ENCODE measurements around the gene DBNDD2. TPM values are rescaled to one million over a fixed set of nuclear protein-coding genes. Genes with fewer than 3 reads are reported as not detected.

The DBNDD2 gene
- total RNA-seq, 1 donor from 2014 or later = 37.7 TPM

DNA sequence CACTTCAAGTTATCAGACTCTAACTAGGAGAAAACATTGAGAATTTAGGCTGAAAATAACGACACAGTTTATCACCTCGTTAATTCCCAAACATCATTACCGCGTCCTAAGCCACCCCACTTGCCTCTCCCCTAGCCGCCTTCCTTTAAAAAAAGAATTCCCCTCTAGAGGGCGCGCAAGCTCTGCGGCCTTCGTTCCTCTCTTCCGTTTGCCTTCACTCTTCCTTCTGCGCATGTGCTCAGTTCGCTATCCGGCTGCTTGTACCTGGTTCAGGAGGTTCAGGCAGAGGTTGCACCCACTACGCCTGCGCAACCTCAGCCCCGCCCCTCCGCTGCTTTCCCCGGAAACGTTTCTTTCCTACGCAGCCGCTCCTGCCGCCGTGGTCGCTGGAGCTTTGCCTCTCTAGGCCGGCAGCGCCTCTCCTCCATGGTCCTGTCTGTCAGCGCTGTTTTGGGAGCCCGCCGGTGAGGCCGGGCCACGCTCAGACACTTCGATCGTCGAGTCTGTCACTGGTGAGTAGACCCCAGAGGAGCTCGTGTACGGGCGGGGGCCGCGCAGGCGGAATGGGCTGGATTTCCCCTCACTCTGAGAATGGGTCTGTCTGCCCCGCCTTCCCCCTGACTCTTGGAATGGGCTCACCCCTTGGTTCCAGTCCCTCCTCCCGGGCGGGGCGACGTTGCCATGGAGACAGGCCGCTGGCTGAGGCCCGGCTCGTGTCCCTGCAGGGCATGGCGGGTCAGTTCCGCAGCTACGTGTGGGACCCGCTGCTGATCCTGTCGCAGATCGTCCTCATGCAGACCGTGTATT is 45.1 kb upstream of the DBNDD2 start, which contains the start of gene SYS1:
Gene SYS1 (plus strand): TSS at position 353 of the 807 bp plus-strand sequence. CDS start 376 bp downstream, at position 729.
- peak within 1 kb of the TSS; percentile 98 for H3K4me3 Mint-ChIP-seq (ENCODE audit: unreplicated experiment)
- H3K4me1 Mint-ChIP-seq (ENCODE audit: unreplicated experiment) = peaks cover 46% of the 10 kb centered on the region
- TF ChIP-seq, protein P1, sequence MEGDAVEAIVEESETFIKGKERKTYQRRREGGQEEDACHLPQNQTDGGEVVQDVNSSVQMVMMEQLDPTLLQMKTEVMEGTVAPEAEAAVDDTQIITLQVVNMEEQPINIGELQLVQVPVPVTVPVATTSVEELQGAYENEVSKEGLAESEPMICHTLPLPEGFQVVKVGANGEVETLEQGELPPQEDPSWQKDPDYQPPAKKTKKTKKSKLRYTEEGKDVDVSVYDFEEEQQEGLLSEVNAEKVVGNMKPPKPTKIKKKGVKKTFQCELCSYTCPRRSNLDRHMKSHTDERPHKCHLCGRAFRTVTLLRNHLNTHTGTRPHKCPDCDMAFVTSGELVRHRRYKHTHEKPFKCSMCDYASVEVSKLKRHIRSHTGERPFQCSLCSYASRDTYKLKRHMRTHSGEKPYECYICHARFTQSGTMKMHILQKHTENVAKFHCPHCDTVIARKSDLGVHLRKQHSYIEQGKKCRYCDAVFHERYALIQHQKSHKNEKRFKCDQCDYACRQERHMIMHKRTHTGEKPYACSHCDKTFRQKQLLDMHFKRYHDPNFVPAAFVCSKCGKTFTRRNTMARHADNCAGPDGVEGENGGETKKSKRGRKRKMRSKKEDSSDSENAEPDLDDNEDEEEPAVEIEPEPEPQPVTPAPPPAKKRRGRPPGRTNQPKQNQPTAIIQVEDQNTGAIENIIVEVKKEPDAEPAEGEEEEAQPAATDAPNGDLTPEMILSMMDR (IDR thresholded peaks at IDR 0.05) = peak; percentile 92
- DNase-seq (ENCODE audit: extremely low spot score, unreplicated experiment) = peak; percentile 99
- no peaks in the 10 kb centered on the region for H3K9me3 Mint-ChIP-seq (ENCODE audit: unreplicated experiment)
- peaks cover 12% of the 10 kb centered on the region for H3K36me3 Mint-ChIP-seq (ENCODE audit: unreplicated experiment)
- peak within 1 kb of the TSS; percentile 100 for H3K27ac Mint-ChIP-seq (ENCODE audit: unreplicated experiment)
- no peaks in the 10 kb centered on the region for H3K27me3 Mint-ChIP-seq (ENCODE audit: unreplicated experiment)

DNA sequence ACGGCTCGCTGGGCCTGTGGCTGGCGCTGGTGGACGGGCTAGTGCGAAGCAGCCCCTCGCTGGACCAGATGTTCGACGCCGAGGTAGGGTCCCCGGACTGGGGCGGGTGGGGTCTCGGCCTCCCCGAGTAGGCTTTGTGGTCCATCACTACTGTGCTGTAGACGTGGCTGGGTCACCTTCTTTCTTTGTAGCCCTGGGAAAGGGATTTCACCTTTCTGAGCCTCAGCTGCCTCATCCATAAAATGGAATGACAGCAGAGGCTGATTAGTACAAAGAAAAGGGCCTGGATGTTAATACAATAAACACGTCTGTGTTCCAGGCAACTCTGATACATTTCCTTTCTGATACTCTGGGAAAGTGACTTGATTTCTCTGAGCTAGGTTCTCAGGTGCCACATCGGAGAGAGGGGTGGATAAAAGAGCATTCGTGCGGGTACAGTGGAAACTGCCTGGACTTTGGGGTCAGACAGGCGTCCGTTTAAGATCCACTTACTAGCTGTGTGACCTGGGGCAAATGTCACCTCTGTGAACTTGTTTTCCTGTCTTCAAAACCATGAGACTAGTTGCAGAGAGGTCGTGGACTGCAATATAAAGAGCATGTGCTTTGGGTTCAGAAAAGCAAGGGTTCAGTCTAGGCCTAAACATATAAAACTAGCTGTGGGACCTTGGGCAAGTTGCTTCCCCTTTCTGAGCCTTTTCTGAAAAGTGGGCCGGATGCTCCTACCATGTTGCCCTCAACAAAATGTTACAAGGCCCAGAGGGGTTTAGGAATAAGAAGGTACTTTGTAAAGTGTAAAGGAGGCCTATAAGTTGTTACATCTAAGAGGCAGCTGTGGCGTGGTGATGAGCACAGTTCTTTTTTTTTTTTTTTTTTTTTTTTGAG is 44.2 kb upstream of the DBNDD2 start:
- peaks cover 18% of the 10 kb centered on the region for H3K36me3 Mint-ChIP-seq (ENCODE audit: unreplicated experiment)
- DNase-seq (ENCODE audit: extremely low spot score, unreplicated experiment) = no peak
- TF ChIP-seq, protein P1 (IDR thresholded peaks at IDR 0.05) = no peak
- no peaks in the 10 kb centered on the region for H3K27me3 Mint-ChIP-seq (ENCODE audit: unreplicated experiment)
- H3K9me3 Mint-ChIP-seq (ENCODE audit: unreplicated experiment) = no peaks in the 10 kb centered on the region
- peaks cover 37% of the 10 kb centered on the region for H3K4me1 Mint-ChIP-seq (ENCODE audit: unreplicated experiment)
- H3K27ac Mint-ChIP-seq (ENCODE audit: unreplicated experiment) = peak overlapping the region; percentile 100
- peak overlapping the region; percentile 98 for H3K4me3 Mint-ChIP-seq (ENCODE audit: unreplicated experiment)

DNA sequence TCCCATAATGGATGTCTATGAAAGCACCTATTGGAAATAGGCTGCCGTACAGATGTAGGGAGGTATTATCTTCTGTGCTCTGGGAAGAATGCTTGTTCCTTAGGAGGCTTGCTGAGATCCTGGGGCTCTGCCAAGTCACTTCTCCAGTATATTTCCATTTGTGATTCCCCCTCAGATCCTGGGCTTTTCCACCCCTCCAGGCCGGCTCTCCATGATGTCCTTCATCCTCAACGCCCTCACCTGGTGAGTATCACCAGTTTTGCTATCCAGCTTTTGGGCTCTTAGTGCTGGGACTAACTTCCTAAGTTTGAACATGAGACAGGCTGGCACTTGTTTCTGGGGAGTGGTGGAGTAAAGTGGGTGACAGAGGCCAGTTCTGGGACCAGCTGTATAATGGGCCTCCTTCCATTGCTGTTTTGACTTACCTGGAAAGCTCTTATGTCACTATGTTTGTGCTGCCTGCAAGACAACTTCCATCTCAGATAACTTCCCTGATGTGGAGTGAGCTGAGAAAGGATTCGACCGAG is 42.6 kb upstream of the DBNDD2 start:
- Mint-ChIP-seq H3K27me3 (ENCODE audit: unreplicated experiment) (no peaks in the 10 kb centered on the region), H3K27ac (ENCODE audit: unreplicated experiment) (no peak overlapping the region), H3K4me3 (ENCODE audit: unreplicated experiment) (no peak overlapping the region), H3K36me3 (ENCODE audit: unreplicated experiment) (peaks cover 20% of the 10 kb centered on the region), H3K4me1 (ENCODE audit: unreplicated experiment) (peaks cover 22% of the 10 kb centered on the region), H3K9me3 (ENCODE audit: unreplicated experiment) (no peaks in the 10 kb centered on the region)
- TF ChIP-seq, protein P1 (IDR thresholded peaks at IDR 0.05) = no peak
- no peak for DNase-seq (ENCODE audit: extremely low spot score, unreplicated experiment)

DNA sequence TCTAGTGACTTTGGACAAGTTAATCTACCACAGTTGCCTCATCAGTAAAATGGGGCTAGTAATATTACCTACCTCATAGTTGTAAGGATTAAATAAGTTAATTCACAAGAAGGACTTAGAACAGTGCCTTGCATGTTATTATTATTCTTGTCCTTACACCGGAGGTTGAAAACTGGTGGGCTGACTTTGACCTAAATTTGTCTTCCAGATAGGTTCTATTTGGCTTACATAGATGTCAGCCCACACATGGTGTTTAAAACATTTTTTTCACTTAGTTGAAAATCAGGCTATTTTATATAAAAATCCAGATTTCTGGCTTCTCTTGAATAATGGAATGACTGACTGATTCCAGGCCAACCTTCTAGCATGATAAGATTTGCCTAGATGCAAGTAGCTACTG is 41.9 kb upstream of the DBNDD2 start:
- H3K36me3 Mint-ChIP-seq (ENCODE audit: unreplicated experiment) = peaks cover 20% of the 10 kb centered on the region
- no peak for DNase-seq (ENCODE audit: extremely low spot score, unreplicated experiment)
- no peaks in the 10 kb centered on the region for H3K9me3 Mint-ChIP-seq (ENCODE audit: unreplicated experiment)
- H3K27ac Mint-ChIP-seq (ENCODE audit: unreplicated experiment) = no peak overlapping the region
- H3K4me1 Mint-ChIP-seq (ENCODE audit: unreplicated experiment) = peaks cover 22% of the 10 kb centered on the region
- no peaks in the 10 kb centered on the region for H3K27me3 Mint-ChIP-seq (ENCODE audit: unreplicated experiment)
- no peak overlapping the region for H3K4me3 Mint-ChIP-seq (ENCODE audit: unreplicated experiment)
- TF ChIP-seq, protein P1 (IDR thresholded peaks at IDR 0.05) = no peak
